Measurements from ENCODE around the gene PDCL2.

PDCL2 gene

GRCh38 chr4:55540271-55540670 is 51.8 kb downstream of the PDCL2 start:
- DNase-seq (ENCODE audit: low read depth, low spot score) = no peak
- H3K36me3 ChIP-seq (ENCODE audit: insufficient read depth, insufficient read length, low read length) = peaks cover 7% of the 10 kb centered on the region
- TF ChIP-seq SUZ12 (IDR thresholded peaks at IDR 0.05; ENCODE audit: extremely low read depth, insufficient read depth, insufficient read length) = no peak
- no peak for TF ChIP-seq ZNF274 (IDR thresholded peaks at IDR 0.05; ENCODE audit: low read depth, low read length)
- no peak for TF ChIP-seq YY1 (IDR thresholded peaks at IDR 0.05; ENCODE audit: insufficient read depth, insufficient read length)
- no peaks in the 10 kb centered on the region for H3K4me1 ChIP-seq (ENCODE audit: insufficient read depth, insufficient read length)
- no peak overlapping the region for H3K4me3 ChIP-seq (ENCODE audit: insufficient read length, low read depth)
- H3K9me3 ChIP-seq (ENCODE audit: insufficient read depth, low read length) = no peaks in the 10 kb centered on the region
- H3K27me3 ChIP-seq (ENCODE audit: insufficient read depth, insufficient read length) = no peaks in the 10 kb centered on the region
- H3K9ac ChIP-seq (ENCODE audit: insufficient read length, low read depth) = no peak overlapping the region

GRCh38 chr4:55539658-55540057 is 52.4 kb downstream of the PDCL2 start:
- H3K4me1 ChIP-seq (ENCODE audit: insufficient read depth, insufficient read length) = no peaks in the 10 kb centered on the region
- no peak for DNase-seq (ENCODE audit: low read depth, low spot score)
- no peaks in the 10 kb centered on the region for H3K27me3 ChIP-seq (ENCODE audit: insufficient read depth, insufficient read length)
- H3K36me3 ChIP-seq (ENCODE audit: insufficient read depth, insufficient read length, low read length) = peaks cover 7% of the 10 kb centered on the region
- H3K9me3 ChIP-seq (ENCODE audit: insufficient read depth, low read length) = no peaks in the 10 kb centered on the region
- TF ChIP-seq YY1 (IDR thresholded peaks at IDR 0.05; ENCODE audit: insufficient read depth, insufficient read length) (no peak), SUZ12 (IDR thresholded peaks at IDR 0.05; ENCODE audit: extremely low read depth, insufficient read depth, insufficient read length) (no peak), ZNF274 (IDR thresholded peaks at IDR 0.05; ENCODE audit: low read depth, low read length) (no peak)
- no peak overlapping the region for H3K9ac ChIP-seq (ENCODE audit: insufficient read length, low read depth)
- H3K4me3 ChIP-seq (ENCODE audit: insufficient read length, low read depth) = no peak overlapping the region

- no peaks in the 10 kb centered on the region for H3K27me3 ChIP-seq (ENCODE audit: insufficient read depth, insufficient read length)
- H3K4me1 ChIP-seq (ENCODE audit: insufficient read depth, insufficient read length) = no peaks in the 10 kb centered on the region
- H3K36me3 ChIP-seq (ENCODE audit: insufficient read depth, insufficient read length, low read length) = peaks cover 7% of the 10 kb centered on the region
- TF ChIP-seq YY1 (IDR thresholded peaks at IDR 0.05; ENCODE audit: insufficient read depth, insufficient read length) = no peak
- no peak for TF ChIP-seq SUZ12 (IDR thresholded peaks at IDR 0.05; ENCODE audit: extremely low read depth, insufficient read depth, insufficient read length)
- TF ChIP-seq ZNF274 (IDR thresholded peaks at IDR 0.05; ENCODE audit: low read depth, low read length) = no peak
- DNase-seq (ENCODE audit: low read depth, low spot score) = no peak
- no peak overlapping the region for H3K9ac ChIP-seq (ENCODE audit: insufficient read length, low read depth)
- H3K4me3 ChIP-seq (ENCODE audit: insufficient read length, low read depth) = no peak overlapping the region
- 0 out of 2 replicates have a peak, but pooled peaks cover 6% of the 10 kb centered on the region for H3K9me3 ChIP-seq (ENCODE audit: insufficient read depth, low read length)
Measured at GRCh38 chr4:55538531-55538930, 53.5 kb downstream of the PDCL2 start.

GRCh38 chr4:55534306-55534705 is 57.7 kb downstream of the PDCL2 start:
- Histone ChIP-seq H3K27me3 (ENCODE audit: insufficient read depth, insufficient read length) (no peaks in the 10 kb centered on the region), H3K9me3 (ENCODE audit: insufficient read depth, low read length) (0 out of 2 replicates have a peak, but pooled peaks cover 11% of the 10 kb centered on the region), H3K4me1 (ENCODE audit: insufficient read depth, insufficient read length) (no peaks in the 10 kb centered on the region), H3K9ac (ENCODE audit: insufficient read length, low read depth) (no peak overlapping the region), H3K36me3 (ENCODE audit: insufficient read depth, insufficient read length, low read length) (peaks cover 2% of the 10 kb centered on the region), H3K4me3 (ENCODE audit: insufficient read length, low read depth) (no peak overlapping the region)
- TF ChIP-seq ZNF274 (IDR thresholded peaks at IDR 0.05; ENCODE audit: low read depth, low read length) = no peak
- TF ChIP-seq SUZ12 (IDR thresholded peaks at IDR 0.05; ENCODE audit: extremely low read depth, insufficient read depth, insufficient read length) = no peak
- TF ChIP-seq YY1 (IDR thresholded peaks at IDR 0.05; ENCODE audit: insufficient read depth, insufficient read length) = no peak
- no peak for DNase-seq (ENCODE audit: low read depth, low spot score)

GRCh38 chr4:55530691-55531090 is 61.4 kb downstream of the PDCL2 start:
- Histone ChIP-seq H3K4me1 (ENCODE audit: insufficient read depth, insufficient read length) (no peaks in the 10 kb centered on the region), H3K9ac (ENCODE audit: insufficient read length, low read depth) (no peak overlapping the region), H3K9me3 (ENCODE audit: insufficient read depth, low read length) (0 out of 2 replicates have a peak, but pooled peaks cover 11% of the 10 kb centered on the region), H3K36me3 (ENCODE audit: insufficient read depth, insufficient read length, low read length) (no peaks in the 10 kb centered on the region), H3K27me3 (ENCODE audit: insufficient read depth, insufficient read length) (no peaks in the 10 kb centered on the region), H3K4me3 (ENCODE audit: insufficient read length, low read depth) (no peak overlapping the region)
- TF ChIP-seq ZNF274 (IDR thresholded peaks at IDR 0.05; ENCODE audit: low read depth, low read length) (no peak), YY1 (IDR thresholded peaks at IDR 0.05; ENCODE audit: insufficient read depth, insufficient read length) (no peak), SUZ12 (IDR thresholded peaks at IDR 0.05; ENCODE audit: extremely low read depth, insufficient read depth, insufficient read length) (no peak)
- no peak for DNase-seq (ENCODE audit: low read depth, low spot score)

GRCh38 chr4:55530167-55530566 is 61.9 kb downstream of the PDCL2 start:
- Histone ChIP-seq H3K9me3 (ENCODE audit: insufficient read depth, low read length) (0 out of 2 replicates have a peak, but pooled peaks cover 11% of the 10 kb centered on the region), H3K36me3 (ENCODE audit: insufficient read depth, insufficient read length, low read length) (no peaks in the 10 kb centered on the region), H3K4me1 (ENCODE audit: insufficient read depth, insufficient read length) (no peaks in the 10 kb centered on the region), H3K9ac (ENCODE audit: insufficient read length, low read depth) (no peak overlapping the region), H3K27me3 (ENCODE audit: insufficient read depth, insufficient read length) (no peaks in the 10 kb centered on the region), H3K4me3 (ENCODE audit: insufficient read length, low read depth) (no peak overlapping the region)
- TF ChIP-seq ZNF274 (IDR thresholded peaks at IDR 0.05; ENCODE audit: low read depth, low read length) = no peak
- TF ChIP-seq SUZ12 (IDR thresholded peaks at IDR 0.05; ENCODE audit: extremely low read depth, insufficient read depth, insufficient read length) = no peak
- TF ChIP-seq YY1 (IDR thresholded peaks at IDR 0.05; ENCODE audit: insufficient read depth, insufficient read length) = no peak
- DNase-seq (ENCODE audit: low read depth, low spot score) = no peak

- H3K4me1 ChIP-seq (ENCODE audit: insufficient read depth, insufficient read length) = no peaks in the 10 kb centered on the region
- no peak for TF ChIP-seq YY1 (IDR thresholded peaks at IDR 0.05; ENCODE audit: insufficient read depth, insufficient read length)
- no peak for TF ChIP-seq SUZ12 (IDR thresholded peaks at IDR 0.05; ENCODE audit: extremely low read depth, insufficient read depth, insufficient read length)
- TF ChIP-seq ZNF274 (IDR thresholded peaks at IDR 0.05; ENCODE audit: low read depth, low read length) = no peak
- H3K4me3 ChIP-seq (ENCODE audit: insufficient read length, low read depth) = no peak overlapping the region
- 0 out of 2 replicates have a peak, but pooled peaks cover 5% of the 10 kb centered on the region for H3K9me3 ChIP-seq (ENCODE audit: insufficient read depth, low read length)
- no peaks in the 10 kb centered on the region for H3K27me3 ChIP-seq (ENCODE audit: insufficient read depth, insufficient read length)
- H3K9ac ChIP-seq (ENCODE audit: insufficient read length, low read depth) = no peak overlapping the region
- no peaks in the 10 kb centered on the region for H3K36me3 ChIP-seq (ENCODE audit: insufficient read depth, insufficient read length, low read length)
- DNase-seq (ENCODE audit: low read depth, low spot score) = no peak
Measured at GRCh38 chr4:55528491-55528890, 63.6 kb downstream of the PDCL2 start.
